ENCODE data around the gene ARHGEF28. TPM values are rescaled to one million over a fixed set of nuclear protein-coding genes. Genes with fewer than 3 reads are reported as not detected.

The ARHGEF28 gene
- total RNA-seq, 1 experiment from 2014 or later, result 6.1 TPM

- DNase-seq (ENCODE audit: low read depth, low spot score) (no peak), ATAC-seq (no peak)
- ChIA-PET POLR2A (no interaction called here), RAD21 (ENCODE audit: low non-redundant PET in 1 of 2, low total read pairs in 2 of 2, uncharacterized antibody in 2 of 2, unreplicated experiment in 2 of 2) (no interaction called here), CTCF (no interaction called here)
- Histone ChIP-seq H3K9me2 (ENCODE audit: insufficient read depth) (no peaks in the 10 kb centered on the region), H3K4me2 (ENCODE audit: low read length) (no peak overlapping the region), H3K4me3 (replicated peaks in 1 of 2; ENCODE audit: low read depth in 1 of 2, low read length in 2 of 2) (no peak overlapping the region), H2AFZ (ENCODE audit: low read depth, low read length, poor library complexity, severe bottlenecking) (no peak overlapping the region), H3K27ac (ENCODE audit: low read depth, low read length) (no peak overlapping the region), H3K4me1 (ENCODE audit: control insufficient read depth in 1 of 2, insufficient read depth in 2 of 2, low read length in 2 of 2) (no peaks in the 10 kb centered on the region), H3K9ac (ENCODE audit: low read length) (no peak overlapping the region), H3K36me3 (ENCODE audit: control insufficient read depth in 1 of 2, insufficient read depth in 2 of 2, low read length in 2 of 2) (no peaks in the 10 kb centered on the region), H3K27me3 (ENCODE audit: insufficient read depth, low read length) (no peaks in the 10 kb centered on the region; the same call in 1 of the 2 replicates), H3K79me2 (ENCODE audit: insufficient read depth, low read length) (no peaks in the 10 kb centered on the region), H3K9me3 (ENCODE audit: control insufficient read depth in 1 of 2, insufficient read depth in 1 of 2, low read depth in 1 of 2, low read length in 2 of 2) (no peaks in the 10 kb centered on the region), H4K20me1 (ENCODE audit: insufficient read depth) (no peaks in the 10 kb centered on the region)
- TF ChIP-seq MAX (IDR thresholded peaks at IDR 0.05) (no peak), RAD21 (IDR thresholded peaks at IDR 0.05; ENCODE audit: low read depth) (no peak), REST (IDR thresholded peaks at IDR 0.05; ENCODE audit: low read depth) (no peak), EZH2phosphoT487 (IDR thresholded peaks at IDR 0.05; ENCODE audit: borderline replicate concordance) (no peak), FOSL1 (IDR thresholded peaks at IDR 0.05; ENCODE audit: low read depth) (no peak)
- BruUV-seq (replicated peaks), result no TSS peak
- intact Hi-C loops (cut with micrococcal nuclease), result no loop called here
These were observed 342.2 kb downstream of the ARHGEF28 start for GRCh38 chr5:73968246-73968645.

GRCh38 chr5:73968729-73969128 lies 342.7 kb downstream of the ARHGEF28 start:
- H4K20me1 ChIP-seq (ENCODE audit: insufficient read depth), result no peaks in the 10 kb centered on the region
- H3K27me3 ChIP-seq (ENCODE audit: insufficient read depth, low read length), result no peaks in the 10 kb centered on the region; the same call in 1 of the 2 replicates
- H3K4me1 ChIP-seq (ENCODE audit: control insufficient read depth in 1 of 2, insufficient read depth in 2 of 2, low read length in 2 of 2), result no peaks in the 10 kb centered on the region
- H3K9me2 ChIP-seq (ENCODE audit: insufficient read depth), result no peaks in the 10 kb centered on the region
- ChIA-PET POLR2A (no interaction called here), RAD21 (ENCODE audit: low non-redundant PET in 1 of 2, low total read pairs in 2 of 2, uncharacterized antibody in 2 of 2, unreplicated experiment in 2 of 2) (no interaction called here), CTCF (no interaction called here)
- H3K27ac ChIP-seq (ENCODE audit: low read depth, low read length), result no peak overlapping the region
- H3K9me3 ChIP-seq (ENCODE audit: control insufficient read depth in 1 of 2, insufficient read depth in 1 of 2, low read depth in 1 of 2, low read length in 2 of 2), result no peaks in the 10 kb centered on the region
- no peak overlapping the region for H2AFZ ChIP-seq (ENCODE audit: low read depth, low read length, poor library complexity, severe bottlenecking)
- no peaks in the 10 kb centered on the region for H3K79me2 ChIP-seq (ENCODE audit: insufficient read depth, low read length)
- no peak overlapping the region for H3K9ac ChIP-seq (ENCODE audit: low read length)
- intact Hi-C loops (cut with micrococcal nuclease), result no loop called here
- no peak overlapping the region for H3K4me2 ChIP-seq (ENCODE audit: low read length)
- H3K36me3 ChIP-seq (ENCODE audit: control insufficient read depth in 1 of 2, insufficient read depth in 2 of 2, low read length in 2 of 2), result no peaks in the 10 kb centered on the region
- ATAC-seq, result no peak
- TF ChIP-seq TCF7L2 (IDR thresholded peaks at IDR 0.05; ENCODE audit: borderline replicate concordance, extremely low read depth, insufficient read depth, insufficient read length), result no peak
- no peak for TF ChIP-seq REST (IDR thresholded peaks at IDR 0.05; ENCODE audit: low read depth)
- no peak for TF ChIP-seq SP1 (IDR thresholded peaks at IDR 0.05; ENCODE audit: low read depth)
- TF ChIP-seq EZH2phosphoT487 (IDR thresholded peaks at IDR 0.05; ENCODE audit: borderline replicate concordance), result no peak
- TF ChIP-seq ATF3 (IDR thresholded peaks at IDR 0.05), result no peak
- TF ChIP-seq EGR1 (IDR thresholded peaks at IDR 0.05; ENCODE audit: low read depth), result no peak
- no peak for TF ChIP-seq MAX (IDR thresholded peaks at IDR 0.05)
- TF ChIP-seq ELF1 (IDR thresholded peaks at IDR 0.05; ENCODE audit: borderline replicate concordance, low read depth), result no peak
- no peak for TF ChIP-seq SIN3A (IDR thresholded peaks at IDR 0.05; ENCODE audit: low read depth)
- TF ChIP-seq ZFX (IDR thresholded peaks at IDR 0.05), result no peak
- TF ChIP-seq POLR2AphosphoS5 (IDR thresholded peaks at IDR 0.05; ENCODE audit: low read depth, low read length), result no peak
- no peak for TF ChIP-seq RAD21 (IDR thresholded peaks at IDR 0.05; ENCODE audit: low read depth)
- no TSS peak for BruUV-seq (replicated peaks)
- DNase-seq (ENCODE audit: low read depth, low spot score), result no peak
- no peak overlapping the region for H3K4me3 ChIP-seq (replicated peaks in 1 of 2; ENCODE audit: low read depth in 1 of 2, low read length in 2 of 2)
